Uterus (tissue), 4 donors: ENCODE data around the gene FRMD4B. TPM values are rescaled to one million over a fixed set of nuclear protein-coding genes. Genes with fewer than 3 reads are reported as not detected.

ENCODE experiments used
- DNase-seq, 2 donors: peaks; one replicate each; pipeline ENCODE4 v3.0.0-alpha.2; 2019 to 2020
- H3K27ac ChIP-seq, 2 donors: fragments of 200-600 bp; sonication (generic); 1 replicate in 1 of 2; 2 replicates in 1 of 2; pipeline ENCODE4 v1.5.1; 2016 to 2018
- H3K27me3 ChIP-seq, 2 donors: fragments of 200-600 bp; sonication (generic); one replicate each; pipeline ENCODE4 v1.5.1; 2018 to 2019; ENCODE audit warnings: control low read depth in 1 of 2
- H3K36me3 ChIP-seq, 2 donors: fragments of 200-600 bp; sonication (generic); one replicate each; pipeline ENCODE4 v1.5.1; 2019; ENCODE audit warnings: control low read depth in 1 of 2
- H3K4me1 ChIP-seq, 2 donors: fragments of 200-600 bp; sonication (generic); one replicate each; pipeline ENCODE4 v1.5.1; 2018 to 2019; ENCODE audit warnings: control low read depth in 1 of 2
- H3K4me3 ChIP-seq, 2 donors: fragments of 200-600 bp; sonication (generic); 1 replicate in 1 of 2; 2 replicates in 1 of 2; pipeline ENCODE4 v1.5.1; 2018 to 2019; ENCODE audit warnings: mild to moderate bottlenecking in 1 of 2
- H3K9me3 ChIP-seq, 2 donors: fragments of 200-600 bp; sonication (generic); one replicate each; pipeline ENCODE4 v1.5.1; 2019; ENCODE audit warnings: control low read depth in 1 of 2
- CTCF ChIP-seq, 4 experiments: fragments of 200-600 bp in 2 of 4; fragments of 450-650 bp in 2 of 4; sonication (generic) in 2 of 4; IDR thresholded peaks; one replicate each; pipeline ENCODE4 v1.5.1; 2016 to 2019; ENCODE audit warnings: antibody characterized with exemption in 4 of 4, mild to moderate bottlenecking in 2 of 4, moderate library complexity in 1 of 4
- POLR2A ChIP-seq, 2 donors: fragments of 450-650 bp; IDR thresholded peaks; one replicate each; pipeline ENCODE4 v1.6.1; 2016; ENCODE audit warnings: antibody characterized with exemption in 2 of 2, mild to moderate bottlenecking in 1 of 2, moderate library complexity in 1 of 2
- intact Hi-C: fragments of 100-400 bp; cut with DNase I; formaldehyde crosslinking; loops from one replicate; pipeline ENCODE4 v1.15.1; 2023; ENCODE audit warnings: low total_unique reads
- total RNA-seq, 4 donors: library from RNA; depleted of rRNA in 3 of 4; stranded (reverse); fragments of >200 nt in 3 of 4; gene quantifications; one replicate each; pipeline versions ENCODE4 v1.1.0 to v1.2.4, GENCODE V29; 2014 to 2023
- donor health status: DM: yes; HTN: yes; CAD: no.

Gene FRMD4B
- 10 to 100 TPM in 3 of 4 donors, 1 to 10 TPM in 1; 9.4 to 87.0 (median 23.6) TPM for total RNA-seq

- intact Hi-C loops = no loop called here
- peak within 1 kb of the TSS in 1 of 2 donors; percentile 8 for H3K27ac ChIP-seq
- H3K4me1 ChIP-seq = no peaks in the 10 kb centered on the region
- no peaks in the 10 kb centered on the region for H3K36me3 ChIP-seq
- H3K9me3 ChIP-seq = no peaks in the 10 kb centered on the region
- H3K4me3 ChIP-seq = peak within 1 kb of the TSS; percentile 42 to 46
- DNase-seq = peak; percentile 26 to 35
- H3K27me3 ChIP-seq = no peaks in the 10 kb centered on the region
- TF ChIP-seq CTCF (IDR thresholded peaks at IDR 0.05) (peak in 1 of 4 experiments; percentile 11), POLR2A (IDR thresholded peaks at IDR 0.05) (no peak)
Observed at GRCh38 chr3:69385723-69386555, at the start of gene FRMD4B. TSS of gene FRMD4B (minus strand) at chr3:69386088. CDS start at chr3:69385989, 99 bp downstream.

GRCh38 chr3:69433969-69434325, 48.1 kb upstream of the FRMD4B start:
- H3K9me3 ChIP-seq = no peaks in the 10 kb centered on the region
- H3K4me1 ChIP-seq = no peaks in the 10 kb centered on the region
- intact Hi-C loops = no loop called here
- H3K36me3 ChIP-seq = no peaks in the 10 kb centered on the region
- TF ChIP-seq CTCF (IDR thresholded peaks at IDR 0.05) = no peak
- TF ChIP-seq POLR2A (IDR thresholded peaks at IDR 0.05) = no peak
- H3K27ac ChIP-seq = no peak overlapping the region
- no peak overlapping the region for H3K4me3 ChIP-seq
- DNase-seq = no peak
- no peaks in the 10 kb centered on the region for H3K27me3 ChIP-seq

DNA sequence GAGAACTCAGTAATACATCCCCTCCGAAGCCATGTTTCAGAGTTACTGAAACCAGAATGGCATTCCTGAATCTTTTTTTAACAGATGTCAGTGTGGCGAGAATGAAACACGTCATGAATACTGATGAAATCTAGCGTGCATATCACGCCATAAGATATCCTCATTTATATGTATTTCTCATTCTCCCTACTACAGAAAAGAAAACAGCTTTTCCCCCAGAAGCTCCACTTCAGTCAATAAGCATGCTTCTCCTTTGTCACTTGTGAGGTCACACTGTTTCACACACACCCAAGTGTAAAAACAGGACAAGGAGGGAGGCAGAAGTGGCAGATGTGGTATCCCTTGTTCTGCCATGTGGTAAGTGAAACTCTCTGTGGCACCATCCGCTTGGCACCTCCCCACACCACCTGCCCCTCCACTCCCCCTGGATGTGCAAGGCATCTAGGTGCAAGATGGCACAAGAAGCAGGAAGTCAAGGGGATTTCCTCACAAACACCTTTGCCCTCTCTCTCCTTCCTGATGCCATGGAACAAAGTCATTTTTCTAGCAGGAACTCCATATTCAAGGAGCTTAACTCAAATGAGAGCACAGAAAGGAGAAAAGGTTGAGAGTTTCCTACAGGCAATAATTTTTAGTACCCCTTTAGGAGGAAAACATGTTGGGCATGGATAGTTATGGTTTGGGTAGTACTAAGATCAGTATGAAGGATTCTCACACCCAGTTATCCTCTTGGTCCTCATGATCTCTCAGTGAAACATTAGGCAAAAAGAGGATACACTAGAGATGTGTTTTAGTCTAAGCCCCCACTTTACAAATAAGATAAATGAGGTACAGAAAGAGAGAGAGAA, 47.5 kb upstream of the FRMD4B start:
- no peaks in the 10 kb centered on the region for H3K4me1 ChIP-seq
- H3K9me3 ChIP-seq = no peaks in the 10 kb centered on the region
- no peak overlapping the region for H3K4me3 ChIP-seq
- no peak overlapping the region for H3K27ac ChIP-seq
- TF ChIP-seq CTCF (IDR thresholded peaks at IDR 0.05) = no peak
- no peak for TF ChIP-seq POLR2A (IDR thresholded peaks at IDR 0.05)
- H3K27me3 ChIP-seq = no peaks in the 10 kb centered on the region
- DNase-seq = no peak
- H3K36me3 ChIP-seq = no peaks in the 10 kb centered on the region
- intact Hi-C loops = no loop called here

- no peaks in the 10 kb centered on the region for H3K27me3 ChIP-seq
- H3K36me3 ChIP-seq = no peaks in the 10 kb centered on the region
- no peak for DNase-seq
- H3K4me1 ChIP-seq = no peaks in the 10 kb centered on the region
- intact Hi-C loops = no loop called here
- H3K27ac ChIP-seq = no peak overlapping the region
- H3K9me3 ChIP-seq = no peaks in the 10 kb centered on the region
- no peak overlapping the region for H3K4me3 ChIP-seq
- no peak for TF ChIP-seq CTCF (IDR thresholded peaks at IDR 0.05)
- no peak for TF ChIP-seq POLR2A (IDR thresholded peaks at IDR 0.05)
Observed at GRCh38 chr3:69428657-69429255, 42.9 kb upstream of the FRMD4B start.
